K562 (cell line): Measurements from ENCODE around the gene PTPN18. TPM values are rescaled to one million over a fixed set of nuclear protein-coding genes. Genes with fewer than 3 reads are reported as not detected.

ENCODE experiments used
- ARID3B ChIP-seq: fragments of 250-450 bp; sonication (Bioruptor Pico); IDR thresholded peaks from 2 replicates; pipeline ENCODE4 v1.4.0; 2020; ENCODE audit warnings: borderline replicate concordance
- BMI1 ChIP-seq: fragments of 150-350 bp; IDR thresholded peaks from 2 replicates; pipeline ENCODE4 v1.6.1; 2014; ENCODE audit warnings: low read length
- C11orf30 ChIP-seq: fragments of 450-650 bp; IDR thresholded peaks from 2 replicates; pipeline ENCODE4 v1.6.1; 2016; ENCODE audit warnings: low read depth, mild to moderate bottlenecking
- EWSR1 ChIP-seq: fragments of 450-650 bp; IDR thresholded peaks from 2 replicates; pipeline ENCODE4 v1.6.1; 2018; ENCODE audit warnings: borderline replicate concordance, mild to moderate bottlenecking, low read depth, moderate library complexity; ENCODE audit not compliant: partially characterized antibody
- KDM5B ChIP-seq: fragments of 200-600 bp; sonication (generic); IDR thresholded peaks from 2 replicates; pipeline ENCODE4 v1.6.1; 2012; ENCODE audit warnings: low read depth, mild to moderate bottlenecking, moderate library complexity, low read length, control low read depth, inconsistent platforms; ENCODE audit not compliant: insufficient replicate concordance
- SOX6 ChIP-seq: fragments of 450-650 bp; IDR thresholded peaks from 2 replicates; pipeline ENCODE4 v1.6.1; 2014; ENCODE audit warnings: mild to moderate bottlenecking
- THAP7 ChIP-seq: fragments of 250-450 bp; sonication (Bioruptor Pico); IDR thresholded peaks from 2 replicates; pipeline ENCODE4 v1.5.0; 2021
- polyA plus RNA-seq, 8 experiments: library from polyadenylated mRNA; depleted of rRNA in 4 of 8; stranded (reverse) in 5 of 8; unstranded in 3 of 8; fragments of >200 nt; fragmentation: Nextera tagmentation in 2 of 8; fragmentation: Illumina TruSeq in 1 of 8; extraction: Ambion mirVana in 2 of 8; extraction: Trizol in 1 of 8; gene quantifications; 2 replicates each; pipeline versions ENCODE4 v1.2.1 to v1.2.3, GENCODE V29; 2011 to 2014; ENCODE audit warnings: inconsistent platforms in 1 of 8, missing spikeins in 1 of 8
- total RNA-seq, 7 experiments: library from RNA; depleted of rRNA in 6 of 7; stranded (reverse); fragments of >200 nt in 6 of 7; fragmentation: Illumina TruSeq in 2 of 7; extraction: Trizol in 2 of 7; gene quantifications; 2 replicates each; pipeline versions ENCODE4 v1.2.1 to v1.2.3, GENCODE V29; 2011 to 2021; ENCODE audit warnings: low replicate concordance in 1 of 7
- TF ChIP-seq, protein P1 (sequence below): IDR thresholded peaks from 3 replicates; pipeline ENCODE4 v1.6.1; 2011; ENCODE audit warnings: borderline replicate concordance, mild to moderate bottlenecking, moderate library complexity; ENCODE audit not compliant: insufficient read length; ENCODE audit errors: extremely low read depth
- TF ChIP-seq, protein P2 (sequence below): sonication (generic); formaldehyde crosslinking; IDR thresholded peaks from 2 replicates; pipeline ENCODE4 v1.8.0; 2022; ENCODE audit warnings: mild to moderate bottlenecking, missing genetic modification reagents
- TF ChIP-seq, protein P3 (sequence below), 2 experiments: fragments of 200-800 bp in 1 of 2; sonication (Bioruptor generic) in 1 of 2; sonication (generic) in 1 of 2; formaldehyde crosslinking in 1 of 2; IDR thresholded peaks in 1 of 2; conservative IDR thresholded peaks in 1 of 2; 2 replicates each; pipeline versions ENCODE4 v1.5.0 to v1.6.1; 2016 to 2020; ENCODE audit warnings: missing compliant biosample characterization in 1 of 2, missing genetic modification characterization in 1 of 2, missing genetic modification reagents in 1 of 2
- TF ChIP-seq, protein P4 (sequence below): fragments of 450-650 bp; IDR thresholded peaks from 2 replicates; pipeline ENCODE4 v1.7.1; 2018; ENCODE audit warnings: mild to moderate bottlenecking, low read depth; ENCODE audit not compliant: partially characterized antibody

Gene PTPN18
- total and polyA plus RNA-seq, 9 of the 15 experiments (the other 6 are each of a cell fraction or from before 2014, with no cell fraction given) = 11.6 to 90.7 (median 49.6) TPM

- no peak for TF ChIP-seq THAP7
- no peak for TF ChIP-seq EWSR1
- TF ChIP-seq BMI1 = no peak
- TF ChIP-seq KDM5B = peak; percentile 50
- TF ChIP-seq, protein P1, sequence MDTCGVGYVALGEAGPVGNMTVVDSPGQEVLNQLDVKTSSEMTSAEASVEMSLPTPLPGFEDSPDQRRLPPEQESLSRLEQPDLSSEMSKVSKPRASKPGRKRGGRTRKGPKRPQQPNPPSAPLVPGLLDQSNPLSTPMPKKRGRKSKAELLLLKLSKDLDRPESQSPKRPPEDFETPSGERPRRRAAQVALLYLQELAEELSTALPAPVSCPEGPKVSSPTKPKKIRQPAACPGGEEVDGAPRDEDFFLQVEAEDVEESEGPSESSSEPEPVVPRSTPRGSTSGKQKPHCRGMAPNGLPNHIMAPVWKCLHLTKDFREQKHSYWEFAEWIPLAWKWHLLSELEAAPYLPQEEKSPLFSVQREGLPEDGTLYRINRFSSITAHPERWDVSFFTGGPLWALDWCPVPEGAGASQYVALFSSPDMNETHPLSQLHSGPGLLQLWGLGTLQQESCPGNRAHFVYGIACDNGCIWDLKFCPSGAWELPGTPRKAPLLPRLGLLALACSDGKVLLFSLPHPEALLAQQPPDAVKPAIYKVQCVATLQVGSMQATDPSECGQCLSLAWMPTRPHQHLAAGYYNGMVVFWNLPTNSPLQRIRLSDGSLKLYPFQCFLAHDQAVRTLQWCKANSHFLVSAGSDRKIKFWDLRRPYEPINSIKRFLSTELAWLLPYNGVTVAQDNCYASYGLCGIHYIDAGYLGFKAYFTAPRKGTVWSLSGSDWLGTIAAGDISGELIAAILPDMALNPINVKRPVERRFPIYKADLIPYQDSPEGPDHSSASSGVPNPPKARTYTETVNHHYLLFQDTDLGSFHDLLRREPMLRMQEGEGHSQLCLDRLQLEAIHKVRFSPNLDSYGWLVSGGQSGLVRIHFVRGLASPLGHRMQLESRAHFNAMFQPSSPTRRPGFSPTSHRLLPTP = no peak
- TF ChIP-seq, protein P2, sequence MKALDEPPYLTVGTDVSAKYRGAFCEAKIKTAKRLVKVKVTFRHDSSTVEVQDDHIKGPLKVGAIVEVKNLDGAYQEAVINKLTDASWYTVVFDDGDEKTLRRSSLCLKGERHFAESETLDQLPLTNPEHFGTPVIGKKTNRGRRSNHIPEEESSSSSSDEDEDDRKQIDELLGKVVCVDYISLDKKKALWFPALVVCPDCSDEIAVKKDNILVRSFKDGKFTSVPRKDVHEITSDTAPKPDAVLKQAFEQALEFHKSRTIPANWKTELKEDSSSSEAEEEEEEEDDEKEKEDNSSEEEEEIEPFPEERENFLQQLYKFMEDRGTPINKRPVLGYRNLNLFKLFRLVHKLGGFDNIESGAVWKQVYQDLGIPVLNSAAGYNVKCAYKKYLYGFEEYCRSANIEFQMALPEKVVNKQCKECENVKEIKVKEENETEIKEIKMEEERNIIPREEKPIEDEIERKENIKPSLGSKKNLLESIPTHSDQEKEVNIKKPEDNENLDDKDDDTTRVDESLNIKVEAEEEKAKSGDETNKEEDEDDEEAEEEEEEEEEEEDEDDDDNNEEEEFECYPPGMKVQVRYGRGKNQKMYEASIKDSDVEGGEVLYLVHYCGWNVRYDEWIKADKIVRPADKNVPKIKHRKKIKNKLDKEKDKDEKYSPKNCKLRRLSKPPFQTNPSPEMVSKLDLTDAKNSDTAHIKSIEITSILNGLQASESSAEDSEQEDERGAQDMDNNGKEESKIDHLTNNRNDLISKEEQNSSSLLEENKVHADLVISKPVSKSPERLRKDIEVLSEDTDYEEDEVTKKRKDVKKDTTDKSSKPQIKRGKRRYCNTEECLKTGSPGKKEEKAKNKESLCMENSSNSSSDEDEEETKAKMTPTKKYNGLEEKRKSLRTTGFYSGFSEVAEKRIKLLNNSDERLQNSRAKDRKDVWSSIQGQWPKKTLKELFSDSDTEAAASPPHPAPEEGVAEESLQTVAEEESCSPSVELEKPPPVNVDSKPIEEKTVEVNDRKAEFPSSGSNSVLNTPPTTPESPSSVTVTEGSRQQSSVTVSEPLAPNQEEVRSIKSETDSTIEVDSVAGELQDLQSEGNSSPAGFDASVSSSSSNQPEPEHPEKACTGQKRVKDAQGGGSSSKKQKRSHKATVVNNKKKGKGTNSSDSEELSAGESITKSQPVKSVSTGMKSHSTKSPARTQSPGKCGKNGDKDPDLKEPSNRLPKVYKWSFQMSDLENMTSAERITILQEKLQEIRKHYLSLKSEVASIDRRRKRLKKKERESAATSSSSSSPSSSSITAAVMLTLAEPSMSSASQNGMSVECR (CRISPR knock-in tag) = no peak
- 0 out of 2 replicates have a peak, but pooled peaks have one; percentile 26 for TF ChIP-seq C11orf30
- TF ChIP-seq, protein P3, sequence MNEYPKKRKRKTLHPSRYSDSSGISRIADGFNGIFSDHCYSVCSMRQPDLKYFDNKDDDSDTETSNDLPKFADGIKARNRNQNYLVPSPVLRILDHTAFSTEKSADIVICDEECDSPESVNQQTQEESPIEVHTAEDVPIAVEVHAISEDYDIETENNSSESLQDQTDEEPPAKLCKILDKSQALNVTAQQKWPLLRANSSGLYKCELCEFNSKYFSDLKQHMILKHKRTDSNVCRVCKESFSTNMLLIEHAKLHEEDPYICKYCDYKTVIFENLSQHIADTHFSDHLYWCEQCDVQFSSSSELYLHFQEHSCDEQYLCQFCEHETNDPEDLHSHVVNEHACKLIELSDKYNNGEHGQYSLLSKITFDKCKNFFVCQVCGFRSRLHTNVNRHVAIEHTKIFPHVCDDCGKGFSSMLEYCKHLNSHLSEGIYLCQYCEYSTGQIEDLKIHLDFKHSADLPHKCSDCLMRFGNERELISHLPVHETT (CRISPR knock-in tag; conservative IDR thresholded peaks at IDR 0.05 in 1 of 2, IDR thresholded peaks at IDR 0.05 in 1 of 2) = no peak
- TF ChIP-seq ARID3B (CRISPR knock-in tag) = no peak
- no peak for TF ChIP-seq SOX6
- TF ChIP-seq, protein P4, sequence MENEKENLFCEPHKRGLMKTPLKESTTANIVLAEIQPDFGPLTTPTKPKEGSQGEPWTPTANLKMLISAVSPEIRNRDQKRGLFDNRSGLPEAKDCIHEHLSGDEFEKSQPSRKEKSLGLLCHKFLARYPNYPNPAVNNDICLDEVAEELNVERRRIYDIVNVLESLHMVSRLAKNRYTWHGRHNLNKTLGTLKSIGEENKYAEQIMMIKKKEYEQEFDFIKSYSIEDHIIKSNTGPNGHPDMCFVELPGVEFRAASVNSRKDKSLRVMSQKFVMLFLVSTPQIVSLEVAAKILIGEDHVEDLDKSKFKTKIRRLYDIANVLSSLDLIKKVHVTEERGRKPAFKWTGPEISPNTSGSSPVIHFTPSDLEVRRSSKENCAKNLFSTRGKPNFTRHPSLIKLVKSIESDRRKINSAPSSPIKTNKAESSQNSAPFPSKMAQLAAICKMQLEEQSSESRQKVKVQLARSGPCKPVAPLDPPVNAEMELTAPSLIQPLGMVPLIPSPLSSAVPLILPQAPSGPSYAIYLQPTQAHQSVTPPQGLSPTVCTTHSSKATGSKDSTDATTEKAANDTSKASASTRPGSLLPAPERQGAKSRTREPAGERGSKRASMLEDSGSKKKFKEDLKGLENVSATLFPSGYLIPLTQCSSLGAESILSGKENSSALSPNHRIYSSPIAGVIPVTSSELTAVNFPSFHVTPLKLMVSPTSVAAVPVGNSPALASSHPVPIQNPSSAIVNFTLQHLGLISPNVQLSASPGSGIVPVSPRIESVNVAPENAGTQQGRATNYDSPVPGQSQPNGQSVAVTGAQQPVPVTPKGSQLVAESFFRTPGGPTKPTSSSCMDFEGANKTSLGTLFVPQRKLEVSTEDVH = peak; percentile 52
Measured at GRCh38 chr2:130342020-130342532, 13.8 kb upstream of the PTPN18 start (continued).
